CD1c-positive myeloid dendritic cell (primary cell): ENCODE data around the gene BAX.
"Not testable (repeated sequence)": the region's sequence is repeated elsewhere in the genome, so short reads cannot be mapped to it uniquely, and the experiment has no call there.

ENCODE experiments used
- DNase-seq: peaks from one replicate; pipeline ENCODE4 v3.0.0-alpha.2; 2016; ENCODE audit errors: extremely low spot score

Gene BAX

GRCh38 chr19:48954595-48955307 lies at the start of gene BAX:
Gene BAX, plus strand, starts transcription at chr19:48954875. Its CDS starts 54 bp downstream, at chr19:48954929.
- DNase-seq, result peak; percentile 86

- DNase-seq, result no peak
These were observed 49.0 kb upstream of the BAX start for GRCh38 chr19:48905664-48906063.

GRCh38 chr19:48906324-48906723 lies 48.4 kb upstream of the BAX start:
- no peak for DNase-seq

GRCh38 chr19:48907671-48908070 lies 47.0 kb upstream of the BAX start:
- DNase-seq, result peak; percentile 66

- DNase-seq, result not testable (repeated sequence)
These were observed 45.1 kb upstream of the BAX start for GRCh38 chr19:48909424-48910077.

- no peak for DNase-seq
These were observed 43.9 kb upstream of the BAX start for GRCh38 chr19:48910803-48911202.

GRCh38 chr19:48913114-48913889 lies 41.4 kb upstream of the BAX start:
- peak; percentile 43 for DNase-seq

GRCh38 chr19:48914181-48914580 lies 40.5 kb upstream of the BAX start:
- DNase-seq, result no peak

- no peak for DNase-seq
These were observed 38.9 kb upstream of the BAX start for GRCh38 chr19:48915757-48916156.

GRCh38 chr19:48918071-48918470 lies 36.6 kb upstream of the BAX start:
- no peak for DNase-seq

- DNase-seq, result peak; percentile 10
These were observed 35.9 kb upstream of the BAX start for GRCh38 chr19:48918801-48919247.

GRCh38 chr19:48919271-48919670 lies 35.4 kb upstream of the BAX start:
- not testable (repeated sequence) for DNase-seq

- no peak for DNase-seq
These were observed 33.7 kb upstream of the BAX start for GRCh38 chr19:48920949-48921348.

- no peak for DNase-seq
These were observed 32.8 kb upstream of the BAX start for GRCh38 chr19:48921721-48922500.

- no peak for DNase-seq
These were observed 31.9 kb upstream of the BAX start for GRCh38 chr19:48922548-48923490.

- DNase-seq, result no peak
These were observed 29.3 kb upstream of the BAX start for GRCh38 chr19:48925240-48925843.

GRCh38 chr19:48925890-48926289 lies 28.8 kb upstream of the BAX start:
- not testable (repeated sequence) for DNase-seq

GRCh38 chr19:48926909-48927308 lies 27.8 kb upstream of the BAX start:
- DNase-seq, result peak; percentile 92

- not testable (repeated sequence) for DNase-seq
These were observed 27.0 kb upstream of the BAX start for GRCh38 chr19:48927692-48928091.
